H4 (cell line): Measurements from ENCODE around the gene CMTM6. TPM values are rescaled to one million over a fixed set of nuclear protein-coding genes. Genes with fewer than 3 reads are reported as not detected.
"Not testable (repeated sequence)": the region's sequence is repeated elsewhere in the genome, so short reads cannot be mapped to it uniquely, and the experiment has no call there.

Experiments used
- DNase-seq: peaks from one replicate; pipeline ENCODE4 v3.0.0-alpha.2; 2015; ENCODE audit warnings: low spot score
- total RNA-seq: library from RNA; depleted of rRNA; stranded (reverse); fragments of >200 nt; shearing (Covaris generic); gene quantifications from 2 replicates; pipeline ENCODE4 v1.2.3, GENCODE V29; 2014

The CMTM6 gene
- total RNA-seq, 1 experiment from 2014 or later, result 74.1 TPM

- no peak for DNase-seq
Measured at GRCh38 chr3:32499585-32499984, 3.1 kb downstream of the CMTM6 start.

- DNase-seq, result no peak
Measured at GRCh38 chr3:32498992-32499391, 3.7 kb downstream of the CMTM6 start.

- no peak for DNase-seq
Measured at GRCh38 chr3:32498252-32498651, 4.4 kb downstream of the CMTM6 start.

- no peak for DNase-seq
Measured at GRCh38 chr3:32495609-32496008, 7.0 kb downstream of the CMTM6 start.

- DNase-seq, result no peak
Measured at GRCh38 chr3:32495085-32495484, 7.6 kb downstream of the CMTM6 start.

- no peak for DNase-seq
Measured at GRCh38 chr3:32493437-32494414, 8.9 kb downstream of the CMTM6 start.

- no peak for DNase-seq
Measured at GRCh38 chr3:32492684-32493436, 9.8 kb downstream of the CMTM6 start.

- no peak for DNase-seq
Measured at GRCh38 chr3:32488474-32489008, 14.1 kb downstream of the CMTM6 start.

- DNase-seq, result no peak
Measured at GRCh38 chr3:32487781-32488473, 14.7 kb downstream of the CMTM6 start.

GRCh38 chr3:32484436-32484835 lies 18.2 kb downstream of the CMTM6 start:
- DNase-seq, result no peak

- DNase-seq, result no peak
Measured at GRCh38 chr3:32483772-32484171, 18.9 kb downstream of the CMTM6 start.

GRCh38 chr3:32482693-32483092 lies 20.0 kb downstream of the CMTM6 start:
- no peak for DNase-seq

- DNase-seq, result no peak
Measured at GRCh38 chr3:32481791-32482631, 20.6 kb downstream of the CMTM6 start.

- no peak for DNase-seq
Measured at GRCh38 chr3:32480604-32481003, 22.0 kb downstream of the CMTM6 start.

- DNase-seq, result no peak
Measured at GRCh38 chr3:32474201-32474600, 28.5 kb downstream of the CMTM6 start.

- not testable (repeated sequence) for DNase-seq
Measured at GRCh38 chr3:32472151-32472550, 30.5 kb downstream of the CMTM6 start.

GRCh38 chr3:32471246-32471645 lies 31.4 kb downstream of the CMTM6 start:
- DNase-seq, result no peak

- DNase-seq, result no peak
Measured at GRCh38 chr3:32470362-32470761, 32.3 kb downstream of the CMTM6 start.

GRCh38 chr3:32469151-32469874 lies 33.3 kb downstream of the CMTM6 start:
- no peak for DNase-seq
